K562 (cell line): Measurements from ENCODE around the gene NMRK2. TPM values are rescaled to one million over a fixed set of nuclear protein-coding genes. Genes with fewer than 3 reads are reported as not detected.
A peak's percentile ranks its signal among the peaks of the same experiment; 100 is the strongest.

Experiments used
- ARID3A ChIP-seq: IDR thresholded peaks from 2 replicates; pipeline ENCODE4 v1.6.1; 2012; ENCODE audit warnings: low read depth, low read length, improper control_type of control experiment, borderline replicate concordance
- EP300 ChIP-seq: IDR thresholded peaks from 2 replicates; pipeline ENCODE4 v1.6.1; 2012; ENCODE audit warnings: low read length, improper control_type of control experiment
- IFI16 ChIP-seq: fragments of 250-450 bp; sonication (Bioruptor Pico); IDR thresholded peaks from 2 replicates; pipeline ENCODE4 v2.1.2; 2022; ENCODE audit warnings: mild to moderate bottlenecking, inconsistent platforms
- KAT7 ChIP-seq: sonication (generic); formaldehyde crosslinking; IDR thresholded peaks from 2 replicates; pipeline ENCODE4 v1.8.0; 2022; ENCODE audit warnings: missing genetic modification reagents, mild to moderate bottlenecking, borderline replicate concordance
- NR3C1 ChIP-seq: sonication (generic); formaldehyde crosslinking; IDR thresholded peaks from 2 replicates; pipeline ENCODE4 v1.8.1; 2022; ENCODE audit warnings: missing genetic modification reagents
- POLR2G ChIP-seq: fragments of 200-400 bp; formaldehyde crosslinking; IDR thresholded peaks from 2 replicates; pipeline ENCODE4 v1.6.1; 2017; ENCODE audit warnings: low read depth, mild to moderate bottlenecking, antibody characterized with exemption, low read length, moderate library complexity
- RNF2 ChIP-seq: sonication (generic); IDR thresholded peaks from 2 replicates; pipeline ENCODE4 v1.6.1; 2016
- SAFB ChIP-seq: fragments of 200-400 bp; formaldehyde crosslinking; IDR thresholded peaks from 2 replicates; pipeline ENCODE4 v1.6.1; 2017; ENCODE audit warnings: low read depth, low read length, borderline replicate concordance
- SETDB1 ChIP-seq: IDR thresholded peaks from one replicate; pipeline ENCODE4 v1.6.1; 2012; ENCODE audit warnings: low read length, control low read depth, inconsistent platforms
- TEAD1 ChIP-seq, 2 experiments: fragments of 450-650 bp in 1 of 2; sonication (generic) in 1 of 2; formaldehyde crosslinking; IDR thresholded peaks; 2 replicates each; pipeline versions ENCODE4 v1.4.0 to v1.8.0; 2020 to 2022; ENCODE audit warnings: mild to moderate bottlenecking in 2 of 2, missing genetic modification reagents in 1 of 2
- TFAM ChIP-seq: fragments of 250-450 bp; sonication (Bioruptor Pico); conservative IDR thresholded peaks from 2 replicates; pipeline ENCODE4 v1.5.0; 2021; ENCODE audit warnings: mild to moderate bottlenecking, moderate library complexity
- TRIM25 ChIP-seq: fragments of 450-650 bp; IDR thresholded peaks from 2 replicates; pipeline ENCODE4 v1.7.0; 2016; ENCODE audit warnings: borderline replicate concordance
- UBTF ChIP-seq, 2 experiments: IDR thresholded peaks; 2 replicates each; pipeline ENCODE4 v1.6.1; 2012; ENCODE audit warnings: improper control_type of control experiment in 2 of 2, low read depth in 2 of 2, low read length in 2 of 2, borderline replicate concordance in 1 of 2
- ZNF263 ChIP-seq: sonication (generic); formaldehyde crosslinking; IDR thresholded peaks from 2 replicates; pipeline ENCODE4 v1.8.0; 2022; ENCODE audit warnings: mild to moderate bottlenecking, missing genetic modification reagents, borderline replicate concordance
- ZNF316 ChIP-seq: fragments of 450-650 bp; IDR thresholded peaks from 2 replicates; pipeline ENCODE4 v1.6.1; 2016
- polyA plus RNA-seq, 8 experiments: library from polyadenylated mRNA; depleted of rRNA in 4 of 8; stranded (reverse) in 5 of 8; unstranded in 3 of 8; fragments of >200 nt; fragmentation: Nextera tagmentation in 2 of 8; fragmentation: Illumina TruSeq in 1 of 8; extraction: Ambion mirVana in 2 of 8; extraction: Trizol in 1 of 8; gene quantifications; 2 replicates each; pipeline versions ENCODE4 v1.2.1 to v1.2.3, GENCODE V29; 2011 to 2014; ENCODE audit warnings: inconsistent platforms in 1 of 8, missing spikeins in 1 of 8
- total RNA-seq, 7 experiments: library from RNA; depleted of rRNA in 6 of 7; stranded (reverse); fragments of >200 nt in 6 of 7; fragmentation: Illumina TruSeq in 2 of 7; extraction: Trizol in 2 of 7; gene quantifications; 2 replicates each; pipeline versions ENCODE4 v1.2.1 to v1.2.3, GENCODE V29; 2011 to 2021; ENCODE audit warnings: low replicate concordance in 1 of 7
- TF ChIP-seq, protein P1 (sequence below), 2 experiments: fragments of 450-650 bp; IDR thresholded peaks; 2 replicates each; pipeline ENCODE4 v1.6.1; 2016
- TF ChIP-seq, protein P2 (sequence below): sonication (generic); formaldehyde crosslinking; IDR thresholded peaks from 2 replicates; pipeline ENCODE4 v1.8.1; 2022; ENCODE audit warnings: missing genetic modification reagents

NMRK2 gene
- total and polyA plus RNA-seq, 9 of the 15 experiments (the other 6 are each of a cell fraction or from before 2014, with no cell fraction given), result not detected

DNA sequence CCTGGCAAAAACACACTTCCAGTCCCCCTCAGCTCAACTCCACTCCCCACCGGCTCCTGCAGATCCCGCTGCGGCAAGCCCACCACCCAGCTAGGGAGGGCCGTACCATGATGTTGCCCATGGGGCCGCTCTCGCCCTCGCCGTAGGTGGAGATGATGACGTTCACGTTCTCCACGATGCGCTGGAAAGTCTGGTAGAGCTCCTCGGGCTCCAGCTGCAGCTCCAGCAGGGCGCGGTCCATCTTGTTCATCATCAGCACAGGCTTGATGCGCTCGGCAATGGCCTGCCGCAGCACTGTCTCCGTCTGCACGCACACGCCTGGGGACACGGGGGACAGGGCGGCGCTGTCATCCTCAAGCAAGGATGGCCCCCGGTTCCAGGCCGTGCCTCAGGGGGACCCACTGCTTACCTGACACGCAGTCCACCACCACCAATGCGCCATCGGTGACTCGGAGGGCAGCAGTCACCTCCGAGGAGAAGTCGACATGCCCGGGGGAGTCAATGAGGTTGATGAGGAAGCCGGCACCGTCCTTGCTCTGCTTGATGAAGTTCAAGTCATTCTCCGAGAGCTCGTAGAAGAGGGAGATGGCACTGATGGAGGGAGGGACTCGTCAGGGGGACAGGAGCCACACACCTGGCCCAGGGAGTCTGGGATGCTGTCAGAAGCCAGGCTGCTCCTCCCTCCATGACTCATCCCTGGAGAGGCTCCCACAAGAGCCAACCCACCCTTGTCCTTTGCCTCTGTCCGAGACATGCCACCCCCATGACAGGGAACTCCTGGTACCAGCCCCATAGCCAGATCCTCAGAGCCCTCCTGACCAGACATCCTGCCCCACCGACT is 50.1 kb downstream of the NMRK2 start (continued):
- TF ChIP-seq UBTF (IDR thresholded peaks at IDR 0.05; ENCODE audit: borderline replicate concordance in 1 of 2, low read depth in 2 of 2, low read length in 2 of 2) (no peak), TEAD1 (CRISPR knock-in tag; IDR thresholded peaks at IDR 0.05) (no peak), TFAM (CRISPR knock-in tag) (no peak), RNF2 (no peak), EP300 (no peak), IFI16 (CRISPR knock-in tag) (no peak), POLR2G (peak; percentile 79), NR3C1 (CRISPR knock-in tag) (0 out of 2 replicates have a peak, but pooled peaks have one; percentile 53), ZNF316 (no peak), ZNF263 (CRISPR knock-in tag) (no peak), SAFB (no peak), ARID3A (no peak), TRIM25 (no peak), KAT7 (peak; percentile 82; the same call in 1 of the 2 replicates), SETDB1 (no peak)
- TF ChIP-seq, protein P1, sequence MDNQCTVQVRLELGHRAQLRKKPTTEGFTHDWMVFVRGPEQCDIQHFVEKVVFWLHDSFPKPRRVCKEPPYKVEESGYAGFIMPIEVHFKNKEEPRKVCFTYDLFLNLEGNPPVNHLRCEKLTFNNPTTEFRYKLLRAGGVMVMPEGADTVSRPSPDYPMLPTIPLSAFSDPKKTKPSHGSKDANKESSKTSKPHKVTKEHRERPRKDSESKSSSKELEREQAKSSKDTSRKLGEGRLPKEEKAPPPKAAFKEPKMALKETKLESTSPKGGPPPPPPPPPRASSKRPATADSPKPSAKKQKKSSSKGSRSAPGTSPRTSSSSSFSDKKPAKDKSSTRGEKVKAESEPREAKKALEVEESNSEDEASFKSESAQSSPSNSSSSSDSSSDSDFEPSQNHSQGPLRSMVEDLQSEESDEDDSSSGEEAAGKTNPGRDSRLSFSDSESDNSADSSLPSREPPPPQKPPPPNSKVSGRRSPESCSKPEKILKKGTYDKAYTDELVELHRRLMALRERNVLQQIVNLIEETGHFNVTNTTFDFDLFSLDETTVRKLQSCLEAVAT (IDR thresholded peaks at IDR 0.05), result no peak
- TF ChIP-seq, protein P2, sequence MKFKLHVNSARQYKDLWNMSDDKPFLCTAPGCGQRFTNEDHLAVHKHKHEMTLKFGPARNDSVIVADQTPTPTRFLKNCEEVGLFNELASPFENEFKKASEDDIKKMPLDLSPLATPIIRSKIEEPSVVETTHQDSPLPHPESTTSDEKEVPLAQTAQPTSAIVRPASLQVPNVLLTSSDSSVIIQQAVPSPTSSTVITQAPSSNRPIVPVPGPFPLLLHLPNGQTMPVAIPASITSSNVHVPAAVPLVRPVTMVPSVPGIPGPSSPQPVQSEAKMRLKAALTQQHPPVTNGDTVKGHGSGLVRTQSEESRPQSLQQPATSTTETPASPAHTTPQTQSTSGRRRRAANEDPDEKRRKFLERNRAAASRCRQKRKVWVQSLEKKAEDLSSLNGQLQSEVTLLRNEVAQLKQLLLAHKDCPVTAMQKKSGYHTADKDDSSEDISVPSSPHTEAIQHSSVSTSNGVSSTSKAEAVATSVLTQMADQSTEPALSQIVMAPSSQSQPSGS, result peak; percentile 52; the same call in 1 of the 2 replicates
